NCI-H2081 treated with DMSO at 0.1 percent for 48 hours (cell line): ENCODE results near the gene BACE1-AS.
"Not testable (repeated sequence)": the region's sequence is repeated elsewhere in the genome, so short reads cannot be mapped to it uniquely, and the experiment has no call there.

ENCODE experiments used
- DNase-seq: peaks from one replicate; lab custom pipeline; 2025; lab: John Stamatoyannopoulos, UW

BACE1-AS gene

GRCh38 chr11:117290809-117291396 lies at the start of gene BACE1-AS:
Gene BACE1-AS, plus strand, starts transcription at chr11:117291346.
- DNase-seq = no peak

DNA sequence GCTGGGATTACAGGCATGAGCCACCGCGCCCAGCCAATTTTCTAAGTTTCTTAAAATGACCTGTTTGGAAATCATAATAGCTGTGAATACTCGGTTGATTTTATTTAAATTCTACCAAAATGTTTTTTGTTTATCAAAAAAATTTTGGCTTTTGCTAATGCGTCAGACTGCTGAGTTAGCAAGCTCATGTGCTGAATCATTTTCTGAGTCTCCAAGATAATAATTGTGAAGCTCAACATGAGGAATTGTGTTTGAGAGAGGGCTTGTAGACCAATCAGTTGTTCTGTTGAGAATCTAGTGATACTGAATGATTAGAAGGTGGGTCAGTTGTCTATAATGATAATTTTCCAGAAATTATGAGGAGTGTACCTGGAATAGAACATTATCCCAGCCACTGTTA lies 42.8 kb upstream of the BACE1-AS start:
- DNase-seq = no peak

DNA sequence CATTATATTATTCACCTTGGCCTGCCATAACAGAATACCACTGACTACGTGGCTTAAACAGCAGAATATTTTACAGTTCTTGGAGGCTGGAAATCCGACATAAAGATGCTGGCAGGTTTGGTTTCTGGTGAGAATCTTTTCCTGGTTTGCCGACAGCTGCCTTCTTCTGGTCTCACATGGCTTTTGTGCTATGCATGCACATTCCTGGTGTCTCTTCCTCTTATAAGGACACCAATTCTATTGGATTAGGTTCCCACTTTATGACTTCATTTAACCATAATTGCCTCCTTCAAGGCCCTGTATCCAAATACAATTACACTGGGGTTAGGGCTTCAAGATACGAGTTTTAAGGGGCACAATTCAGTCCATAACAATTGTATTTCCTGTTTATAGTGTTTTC lies 41.6 kb upstream of the BACE1-AS start:
- no peak for DNase-seq

DNA sequence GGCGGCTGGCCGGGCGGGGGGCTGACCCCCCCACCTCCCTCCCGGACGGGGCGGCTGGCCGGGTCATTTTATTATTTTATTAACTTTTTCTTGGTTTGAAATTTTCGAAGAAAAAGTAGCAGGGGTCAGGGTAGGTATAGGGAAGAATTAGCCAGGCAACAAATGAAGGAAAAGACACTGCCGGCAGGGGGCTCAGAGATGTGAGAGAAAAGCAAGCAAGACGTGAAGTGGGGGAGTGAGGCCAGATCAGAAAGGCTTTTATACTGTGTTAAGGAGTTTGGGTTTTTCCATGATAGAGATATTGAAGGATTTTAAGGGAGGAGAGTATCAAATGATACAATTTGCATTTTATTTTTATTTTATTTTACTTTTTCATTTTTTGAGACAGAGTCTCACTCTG lies 39.6 kb upstream of the BACE1-AS start:
- DNase-seq = no peak

DNA sequence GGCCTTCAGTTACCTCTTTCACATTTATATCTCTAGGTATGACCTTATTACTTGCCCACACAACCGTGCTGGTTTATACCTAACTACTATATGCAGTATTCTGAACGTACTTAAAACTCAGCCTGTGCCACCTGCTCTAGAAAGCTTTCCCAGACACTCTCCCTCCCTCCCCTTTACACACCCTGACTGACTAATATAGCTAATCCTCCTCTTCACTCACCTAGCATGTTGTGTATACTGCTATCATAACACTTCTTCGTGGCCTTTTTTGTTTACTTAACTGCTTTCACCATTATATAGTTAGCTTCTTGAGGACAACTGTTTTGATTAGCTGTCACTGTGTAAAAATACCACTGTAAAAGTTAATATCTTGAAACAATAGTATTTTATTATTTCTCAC lies 35.2 kb upstream of the BACE1-AS start:
- no peak for DNase-seq

DNA sequence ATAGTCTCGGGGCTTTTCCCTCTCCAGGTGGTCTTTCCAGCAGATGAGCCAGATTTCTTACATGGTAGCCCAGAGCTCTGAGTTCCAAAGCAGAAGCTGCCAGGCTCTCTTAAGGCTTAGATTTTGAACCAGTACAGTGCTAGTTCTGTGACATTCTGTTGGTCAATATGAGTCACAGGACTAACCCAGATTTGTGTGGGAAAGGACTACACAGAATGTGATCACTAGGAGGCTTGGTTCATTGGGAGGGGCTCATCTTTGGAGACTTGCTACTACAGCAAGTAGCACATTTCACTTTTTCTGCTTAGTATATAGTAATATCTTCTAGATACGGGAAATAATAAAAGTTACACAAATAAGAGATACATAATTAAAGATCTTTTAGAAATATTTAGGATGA lies 34.6 kb upstream of the BACE1-AS start:
- DNase-seq = no peak

DNA sequence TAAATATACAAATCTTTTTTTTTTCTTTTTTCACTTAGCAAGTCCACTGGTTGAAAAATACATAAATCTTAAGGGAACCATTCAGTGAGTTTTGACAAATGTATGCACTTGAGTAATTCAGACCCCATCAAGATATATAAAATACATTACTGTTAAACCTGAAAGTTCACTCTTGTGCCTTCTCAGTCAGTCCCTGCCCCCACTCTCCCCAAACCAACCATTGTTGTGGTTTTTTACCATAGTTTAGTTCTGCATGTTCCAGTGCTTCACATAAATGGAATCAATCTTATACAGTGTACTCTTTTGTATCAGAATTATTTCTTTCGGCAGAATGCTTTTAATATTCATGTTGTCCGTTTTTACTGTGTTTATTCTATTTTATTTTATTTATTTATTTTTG lies 32.6 kb upstream of the BACE1-AS start:
- DNase-seq = no peak

DNA sequence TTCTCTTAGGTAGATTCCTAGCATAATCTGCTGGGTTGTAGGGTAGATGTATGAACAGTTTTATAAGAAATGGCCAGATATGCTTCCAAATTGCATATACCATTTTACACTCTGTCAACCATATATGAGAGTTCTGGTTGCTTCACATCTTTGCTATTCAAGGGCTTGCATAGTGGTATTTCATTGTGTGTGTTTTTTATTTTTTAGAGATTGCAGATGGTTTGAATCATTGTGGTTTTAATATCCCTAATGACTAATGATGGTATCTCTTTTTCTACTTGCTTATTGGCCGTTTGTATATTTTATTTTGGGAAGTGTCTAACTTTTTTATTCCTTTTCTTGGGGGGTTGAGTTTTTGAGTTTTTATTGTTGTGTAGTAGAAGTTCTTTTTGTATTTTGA lies 31.7 kb upstream of the BACE1-AS start:
- no peak for DNase-seq

DNA sequence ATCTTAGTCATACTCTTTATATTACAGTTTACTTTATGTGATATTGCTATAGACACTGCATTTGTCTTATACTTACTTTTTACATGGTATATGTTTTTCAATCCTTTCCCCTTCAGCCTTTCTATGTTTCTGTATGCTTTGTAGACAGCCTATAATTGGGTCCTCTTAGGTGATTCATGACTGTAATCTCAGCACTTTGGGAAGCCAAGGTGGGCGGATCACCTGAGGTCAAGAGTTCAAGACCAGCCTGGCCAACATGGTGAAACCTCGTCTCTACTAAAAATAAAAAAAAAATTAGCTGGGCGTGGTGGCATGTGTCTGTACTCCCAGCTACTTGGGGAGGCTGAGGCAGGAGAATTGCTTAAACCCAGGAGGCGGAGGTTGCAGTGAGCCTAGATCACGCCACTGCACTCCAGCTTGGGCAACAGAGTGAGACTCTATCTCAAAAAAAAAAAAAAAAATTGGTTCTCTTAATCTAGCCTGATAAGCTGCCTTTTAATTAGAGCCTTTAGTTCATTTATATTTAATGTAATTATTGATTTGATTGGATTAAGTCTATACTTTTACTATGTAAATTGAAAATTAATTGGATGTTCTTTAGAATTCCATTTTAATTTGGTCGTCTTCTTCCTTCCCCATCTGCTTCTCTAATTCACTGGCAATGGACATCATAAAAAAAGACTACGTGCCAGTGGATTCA lies 26.4 kb upstream of the BACE1-AS start:
- DNase-seq = not testable (repeated sequence)

DNA sequence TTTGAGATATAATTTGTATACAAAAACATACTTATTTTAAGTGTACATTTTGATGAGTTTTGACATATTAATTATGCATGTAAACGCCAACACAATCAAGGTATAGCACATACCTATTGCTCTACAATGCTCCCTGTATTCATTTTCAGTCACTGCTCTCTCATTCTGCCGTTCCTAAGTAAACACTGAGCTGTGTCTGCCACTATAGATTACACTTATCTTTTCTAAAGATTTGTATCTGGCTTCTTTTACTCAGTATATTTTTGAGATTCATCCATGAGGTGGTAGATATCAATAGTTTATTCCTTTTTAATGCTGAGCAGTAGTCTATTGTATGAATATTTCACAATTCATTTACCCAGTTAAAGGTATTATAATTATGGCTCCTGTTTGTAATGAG lies 25.4 kb upstream of the BACE1-AS start:
- no peak for DNase-seq

DNA sequence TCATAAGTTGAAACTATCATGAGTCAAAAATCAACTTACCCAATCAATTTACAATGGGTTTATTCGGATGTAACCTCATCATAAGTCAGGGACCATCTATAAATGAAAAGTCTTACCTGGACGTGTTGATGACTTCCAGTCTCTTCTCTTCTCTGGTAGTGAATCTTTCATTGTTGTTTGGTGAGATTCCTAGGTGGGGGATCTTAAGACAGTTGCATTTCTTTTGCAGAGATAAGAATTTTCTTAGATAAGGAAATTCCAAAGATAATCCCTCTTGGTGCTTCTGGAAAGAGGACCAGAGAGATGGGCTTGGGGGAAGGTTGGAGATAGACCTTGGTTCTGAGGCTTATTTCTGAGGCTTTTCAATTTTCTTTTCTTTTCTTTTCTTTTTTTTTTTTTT lies 21.3 kb upstream of the BACE1-AS start:
- no peak for DNase-seq

DNA sequence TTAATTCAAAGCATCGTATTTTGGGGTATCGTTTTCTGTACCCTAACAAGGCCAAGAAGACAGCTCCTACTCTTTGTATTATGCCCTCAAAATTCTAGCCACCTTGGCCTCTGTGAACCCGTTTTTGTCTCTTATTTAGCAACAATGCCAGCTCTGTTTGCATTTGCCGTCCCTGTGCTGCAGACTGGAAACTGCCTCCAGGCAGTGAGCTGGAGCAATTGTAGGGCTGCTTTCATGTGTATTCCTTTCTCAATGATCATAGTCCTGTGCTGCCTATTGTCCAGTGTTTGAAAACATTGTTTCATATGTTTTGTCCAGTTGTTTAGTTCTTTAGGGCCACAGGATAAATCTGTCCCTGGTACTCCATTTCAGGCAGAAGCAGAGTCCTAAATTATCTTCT lies 19.9 kb upstream of the BACE1-AS start:
- no peak for DNase-seq

GRCh38 chr11:117272175-117272574 lies 19.0 kb upstream of the BACE1-AS start:
- DNase-seq = not testable (repeated sequence)

DNA sequence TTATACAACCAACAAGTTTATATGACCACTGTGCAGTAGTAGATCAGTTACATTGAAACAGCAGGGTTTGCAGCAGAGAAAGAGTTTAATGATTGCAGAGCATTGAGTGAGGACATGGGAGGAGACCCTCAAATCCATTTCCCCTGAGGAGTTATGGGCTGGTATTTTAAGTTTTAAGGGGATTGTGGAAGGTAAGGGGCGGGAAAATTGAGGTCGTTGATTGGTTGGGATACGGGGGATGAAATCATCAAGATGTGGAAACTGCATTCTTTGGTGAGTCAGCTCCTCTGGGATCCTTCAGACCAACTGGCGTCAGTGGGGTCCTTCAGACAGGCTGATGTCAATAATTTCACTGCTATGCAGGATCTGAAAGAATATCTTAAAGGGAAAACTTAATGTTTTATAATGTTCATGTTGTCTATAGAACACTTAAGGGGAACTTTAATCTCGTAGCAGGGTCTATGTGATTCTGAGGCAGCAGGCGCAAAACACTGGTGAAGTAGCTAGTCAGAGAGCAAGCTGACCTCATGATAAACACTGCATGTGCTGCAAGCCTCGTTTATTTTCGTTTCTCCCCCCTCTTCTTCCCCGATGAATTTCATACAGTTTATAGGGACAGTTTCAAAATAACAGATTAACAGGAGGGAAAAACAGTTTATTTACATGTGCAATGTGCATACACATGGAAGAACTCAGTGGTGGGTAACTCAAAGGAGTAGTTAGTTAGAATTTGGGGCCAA lies 17.4 kb upstream of the BACE1-AS start:
- DNase-seq = no peak

GRCh38 chr11:117278347-117278746 lies 12.8 kb upstream of the BACE1-AS start:
- no peak for DNase-seq

DNA sequence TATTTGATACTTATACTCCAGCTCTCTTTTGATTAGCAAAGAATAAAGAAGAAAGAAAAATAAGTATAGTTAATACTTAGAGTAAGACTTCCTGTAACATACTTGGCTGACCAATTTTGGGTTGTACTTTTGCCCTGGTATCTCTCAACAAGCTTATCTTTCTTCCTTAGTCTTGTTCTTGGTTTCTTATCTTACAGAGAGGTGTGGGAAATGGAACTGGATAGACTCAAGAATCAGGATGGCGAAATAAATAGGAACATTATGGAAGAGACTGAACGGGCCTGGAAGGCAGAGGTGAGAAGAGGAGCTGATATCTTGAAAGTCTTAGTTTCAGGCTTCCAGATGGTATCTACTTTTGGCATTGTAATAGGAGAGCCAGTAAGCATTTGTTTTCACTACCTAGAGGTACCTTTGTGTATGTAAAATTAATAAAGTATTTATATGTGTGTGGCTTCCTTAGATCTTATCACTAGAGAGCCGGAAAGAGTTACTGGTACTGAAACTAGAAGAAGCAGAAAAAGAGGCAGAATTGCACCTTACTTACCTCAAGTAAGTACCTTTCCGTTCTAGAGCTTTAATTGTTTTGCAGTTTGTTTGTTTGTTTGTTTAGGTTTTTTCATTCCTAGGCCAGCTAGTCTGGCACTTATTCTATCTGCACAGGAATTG lies 11.3 kb upstream of the BACE1-AS start:
- no peak for DNase-seq

GRCh38 chr11:117281159-117281558 lies 10.0 kb upstream of the BACE1-AS start:
- DNase-seq = no peak

- DNase-seq = no peak
Observed at GRCh38 chr11:117281869-117282268, 9.3 kb upstream of the BACE1-AS start.

DNA sequence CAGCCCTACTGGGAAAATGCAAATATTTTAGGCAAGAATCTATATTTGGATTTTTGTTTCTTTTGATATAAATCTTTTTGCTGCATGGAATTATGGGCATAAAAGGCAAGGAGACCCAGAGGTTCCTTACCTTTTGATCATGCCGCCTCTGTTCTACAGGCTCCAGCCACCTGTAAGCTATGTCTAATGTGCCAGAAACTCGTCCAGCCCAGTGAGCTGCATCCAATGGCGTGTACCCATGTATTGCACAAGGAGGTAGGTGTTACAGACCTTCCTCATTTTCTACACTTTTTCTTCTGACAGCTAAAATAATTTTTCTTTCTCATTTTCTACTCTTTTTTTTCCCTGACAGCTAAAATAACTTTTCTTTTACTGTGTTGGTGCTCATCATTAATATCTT lies 8.2 kb upstream of the BACE1-AS start:
- DNase-seq = no peak

GRCh38 chr11:117284053-117284452 lies 7.1 kb upstream of the BACE1-AS start:
- DNase-seq = no peak

GRCh38 chr11:117286588-117286987 lies 4.6 kb upstream of the BACE1-AS start:
- DNase-seq = no peak

DNA sequence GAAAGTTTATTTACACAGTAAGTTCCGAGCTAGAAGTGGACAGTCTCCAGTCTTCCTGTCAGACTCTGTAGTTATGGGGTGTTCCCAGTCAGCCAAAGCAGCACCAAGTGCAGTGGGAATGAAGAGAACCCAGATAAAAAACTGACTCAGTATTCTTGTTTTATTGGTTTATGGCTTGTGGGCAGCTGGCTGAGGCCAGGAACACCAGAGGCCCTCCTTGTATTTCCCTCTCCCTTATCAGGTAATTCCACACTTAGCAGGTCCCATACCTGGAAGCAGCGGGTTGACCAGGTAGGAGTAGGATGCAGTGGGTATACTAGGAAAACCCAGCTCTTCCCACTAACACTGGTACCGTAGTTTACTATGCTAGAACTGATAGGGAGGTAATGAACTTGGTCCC lies 3.5 kb upstream of the BACE1-AS start:
- no peak for DNase-seq

GRCh38 chr11:117289795-117290194 lies 1.4 kb upstream of the BACE1-AS start:
- DNase-seq = no peak
